NOMO-1 treated with dmso at 0.1 percent for 144 hours (cell line): ENCODE measurements around the gene DPF1.

ENCODE experiments used
- DNase-seq: peaks from one replicate; lab custom pipeline; 2025; ENCODE audit not compliant: unreplicated experiment; lab: John Stamatoyannopoulos, UW

The DPF1 gene

GRCh38 chr19:38201731-38202130 lies 22.3 kb downstream of the DPF1 start:
- DNase-seq = no peak

DNA sequence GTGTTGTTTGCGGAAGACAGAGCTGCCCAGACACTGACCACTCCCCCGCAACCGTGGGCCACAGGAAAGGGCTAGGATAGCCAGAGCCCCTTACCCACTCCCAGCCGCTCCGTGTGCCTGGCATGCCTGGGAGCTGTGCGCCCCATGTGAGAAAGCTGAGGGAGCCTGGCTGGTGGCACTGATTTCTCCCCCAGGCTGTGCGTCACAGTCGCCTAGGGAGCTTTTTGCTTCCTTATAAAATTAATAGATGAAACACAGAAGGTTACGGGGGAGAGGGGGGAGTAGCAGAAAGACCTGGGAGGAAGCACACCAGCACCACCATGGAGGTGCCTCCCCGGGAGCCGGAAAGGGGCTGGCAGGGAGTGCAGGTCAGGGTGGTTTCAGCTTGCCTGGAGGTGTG lies 24.7 kb downstream of the DPF1 start:
- no peak for DNase-seq

DNA sequence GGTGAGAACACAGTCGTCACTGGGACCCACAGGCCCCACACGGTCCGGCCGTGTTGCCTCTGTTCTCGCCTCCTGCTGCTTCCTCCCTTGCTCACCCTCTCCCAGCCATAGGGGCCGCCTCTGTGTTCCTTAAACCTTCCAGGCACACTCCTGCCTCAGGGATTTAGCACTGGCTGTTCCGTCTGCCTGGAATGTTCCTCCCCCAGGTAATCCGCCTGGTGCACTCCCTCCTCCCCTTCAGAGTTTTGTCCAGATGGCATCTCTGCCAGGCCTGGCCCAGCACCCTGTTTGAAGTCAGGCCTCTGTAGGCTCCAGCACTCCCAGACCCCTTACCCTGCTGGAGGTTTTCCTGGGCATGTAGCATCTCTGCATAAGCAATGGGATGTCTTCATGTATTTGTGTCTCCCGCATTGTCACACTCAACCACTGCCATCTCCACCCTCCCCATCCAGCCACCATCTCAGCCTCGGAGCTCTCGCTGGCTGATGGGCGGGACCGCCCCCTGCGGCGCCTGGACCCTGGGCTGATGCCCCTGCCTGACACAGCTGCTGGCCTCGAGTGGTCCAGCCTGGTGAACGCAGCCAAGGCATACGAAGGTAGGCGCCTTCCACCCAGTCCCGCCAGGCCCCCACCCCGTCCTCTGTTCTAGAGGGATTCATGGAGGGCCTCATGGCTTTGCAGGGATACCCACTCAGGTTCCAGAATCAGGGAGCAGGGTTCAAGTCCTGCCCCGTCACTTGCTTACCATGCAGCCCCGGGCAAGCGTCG lies 25.9 kb downstream of the DPF1 start:
- DNase-seq = no peak

DNA sequence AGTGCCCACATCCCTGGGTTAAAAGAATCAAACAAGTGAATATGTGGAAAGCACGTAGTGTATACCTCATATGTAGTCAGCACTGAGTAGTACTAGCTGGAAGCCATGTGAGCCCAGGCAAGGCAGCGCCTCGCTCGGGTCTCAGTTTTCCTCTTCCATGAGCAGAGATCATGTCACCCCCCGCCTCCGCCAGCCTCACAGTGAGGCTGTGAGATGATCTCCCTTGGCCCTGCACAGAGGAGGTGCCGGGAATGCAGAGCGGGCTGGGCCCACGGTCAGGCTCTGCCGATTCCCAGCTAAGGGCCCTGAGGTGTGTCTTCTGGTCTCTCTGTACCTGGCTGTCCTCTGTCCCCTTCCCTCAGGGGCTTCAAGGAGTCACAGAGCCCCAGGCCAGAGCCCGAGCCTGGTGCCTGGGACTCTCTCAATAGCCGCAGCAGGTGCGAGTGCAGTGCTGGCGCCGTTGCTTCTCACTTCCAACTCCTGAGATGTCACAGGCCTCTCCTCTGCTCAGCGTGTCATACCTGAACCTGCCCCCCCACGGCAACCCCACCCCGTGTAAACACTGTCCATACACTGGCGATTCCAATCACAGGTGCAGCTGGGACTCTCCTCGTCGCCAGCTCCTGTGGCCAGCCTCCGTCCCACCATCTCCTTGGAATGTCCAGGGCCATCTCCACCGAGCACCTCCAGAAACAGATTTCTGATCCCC lies 26.9 kb downstream of the DPF1 start:
- DNase-seq = no peak

GRCh38 chr19:38196245-38196837 lies 27.7 kb downstream of the DPF1 start:
- no peak for DNase-seq

DNA sequence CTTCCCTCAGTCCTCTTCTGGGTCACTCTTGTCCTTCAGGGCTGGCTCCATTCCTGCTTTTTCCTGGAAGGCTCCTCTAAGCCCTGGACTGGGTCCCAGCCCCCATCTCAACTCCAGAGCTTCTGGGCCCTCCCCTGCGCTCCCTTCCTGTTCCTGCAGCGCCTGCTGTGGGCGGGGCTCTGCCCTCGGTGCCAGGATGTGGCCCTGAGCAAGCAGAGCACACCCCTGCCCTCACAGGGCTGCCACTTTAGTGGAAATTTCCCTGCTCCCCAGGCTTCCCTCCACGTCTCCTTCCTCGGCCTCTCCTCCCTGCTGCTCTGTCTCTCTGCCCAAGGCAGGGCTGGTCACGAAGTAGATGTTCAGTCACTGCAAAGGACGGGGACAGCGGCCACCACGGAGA lies 28.8 kb downstream of the DPF1 start:
- no peak for DNase-seq

- no peak for DNase-seq
These were observed 29.8 kb downstream of the DPF1 start for GRCh38 chr19:38194061-38194701.

DNA sequence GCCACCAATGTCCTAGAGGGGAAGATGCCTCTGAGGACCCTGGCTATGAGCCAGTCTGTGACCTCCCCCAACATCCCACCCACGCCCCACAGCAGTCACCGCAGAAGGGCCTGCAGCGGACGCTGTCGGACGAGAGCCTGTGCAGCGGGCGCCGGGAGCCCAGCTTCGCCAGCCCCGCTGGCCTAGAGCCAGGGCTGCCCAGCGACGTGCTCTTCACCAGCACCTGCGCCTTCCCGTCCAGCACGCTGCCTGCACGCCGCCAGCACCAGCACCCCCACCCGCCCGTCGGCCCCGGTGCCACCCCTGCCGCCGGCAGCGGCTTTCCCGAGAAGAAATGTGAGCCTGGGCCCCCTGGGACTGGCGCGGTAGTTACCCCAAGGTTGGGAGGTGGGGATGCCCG lies 30.6 kb downstream of the DPF1 start:
- DNase-seq = no peak

- DNase-seq = no peak
These were observed 32.3 kb downstream of the DPF1 start for GRCh38 chr19:38191747-38192146.

GRCh38 chr19:38190793-38191192 lies 33.2 kb downstream of the DPF1 start:
- no peak for DNase-seq

DNA sequence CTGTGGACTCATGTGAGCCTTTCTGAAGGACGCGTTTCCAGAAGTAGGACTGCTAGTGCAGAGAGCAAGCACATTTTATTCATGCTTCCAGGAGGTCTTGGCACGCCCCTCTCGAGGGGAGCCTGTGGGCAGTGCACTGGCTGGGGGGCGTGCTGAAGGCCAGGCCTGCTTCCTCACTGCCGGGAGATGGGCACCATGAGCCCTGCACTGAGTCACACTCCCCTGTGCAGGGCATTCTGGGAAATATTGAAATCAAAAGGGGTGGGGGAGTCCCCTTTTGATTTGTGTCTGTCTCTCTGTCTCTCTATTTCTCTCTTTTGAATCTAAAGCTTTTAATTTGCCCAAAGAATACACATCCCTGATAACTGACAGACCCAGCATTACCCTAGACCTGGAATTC lies 34.0 kb downstream of the DPF1 start:
- no peak for DNase-seq

- DNase-seq = no peak
These were observed 38.5 kb downstream of the DPF1 start for GRCh38 chr19:38185562-38185961.

- no peak for DNase-seq
These were observed 39.2 kb downstream of the DPF1 start for GRCh38 chr19:38184815-38185214.

GRCh38 chr19:38183251-38183897 lies 40.6 kb downstream of the DPF1 start:
- DNase-seq = no peak

DNA sequence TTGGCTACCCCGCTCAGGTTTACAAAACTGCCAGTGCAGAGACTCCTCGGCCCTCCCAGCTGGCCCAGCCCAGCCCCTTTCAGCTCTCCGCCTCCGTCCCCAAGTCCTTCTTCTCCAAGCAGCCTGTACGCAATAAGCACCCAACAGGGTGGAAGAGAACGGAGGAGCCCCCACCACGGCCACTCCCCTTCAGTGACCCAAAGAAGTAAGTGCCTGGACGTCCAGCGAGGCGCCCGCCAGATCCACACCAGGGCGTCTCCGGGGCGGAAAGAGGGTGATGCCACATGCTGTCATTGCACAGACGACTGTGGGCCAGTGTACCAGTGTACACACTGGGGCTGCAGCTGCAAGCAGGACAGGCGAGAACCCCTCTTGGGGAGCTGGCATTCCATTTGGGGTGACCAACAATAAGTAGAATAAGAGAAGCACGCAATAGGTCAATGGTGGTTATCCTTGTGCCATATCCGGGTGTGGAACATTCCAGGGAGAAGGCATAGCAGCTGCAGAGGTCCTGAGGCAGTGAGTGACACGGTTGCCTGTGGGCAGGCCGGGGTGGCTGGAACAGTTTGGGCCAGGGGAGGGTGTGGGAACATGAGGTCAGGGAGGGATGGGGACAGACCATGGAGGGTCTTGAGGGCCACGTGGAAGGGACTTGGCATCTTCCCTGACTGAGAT lies 41.3 kb downstream of the DPF1 start:
- DNase-seq = no peak

DNA sequence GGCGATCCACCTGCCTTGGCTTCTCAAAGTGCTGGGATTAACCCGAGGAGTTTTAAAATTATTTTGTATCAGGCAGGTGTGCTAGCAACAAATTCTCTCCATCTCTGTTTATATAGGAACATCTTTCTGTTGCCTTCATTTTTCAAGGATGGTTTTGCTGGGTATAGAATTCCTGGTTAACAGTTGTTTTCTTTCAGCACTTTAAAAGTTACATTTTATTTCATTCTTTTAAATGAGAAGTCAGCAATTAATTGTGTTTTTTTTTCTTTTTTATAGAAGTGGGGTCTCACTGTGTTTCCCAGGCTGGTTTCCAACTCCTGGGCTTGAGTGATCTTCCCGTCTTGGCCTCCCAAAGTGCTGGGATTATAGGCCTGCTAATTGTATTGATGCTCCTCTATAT lies 44.0 kb downstream of the DPF1 start:
- DNase-seq = no peak

DNA sequence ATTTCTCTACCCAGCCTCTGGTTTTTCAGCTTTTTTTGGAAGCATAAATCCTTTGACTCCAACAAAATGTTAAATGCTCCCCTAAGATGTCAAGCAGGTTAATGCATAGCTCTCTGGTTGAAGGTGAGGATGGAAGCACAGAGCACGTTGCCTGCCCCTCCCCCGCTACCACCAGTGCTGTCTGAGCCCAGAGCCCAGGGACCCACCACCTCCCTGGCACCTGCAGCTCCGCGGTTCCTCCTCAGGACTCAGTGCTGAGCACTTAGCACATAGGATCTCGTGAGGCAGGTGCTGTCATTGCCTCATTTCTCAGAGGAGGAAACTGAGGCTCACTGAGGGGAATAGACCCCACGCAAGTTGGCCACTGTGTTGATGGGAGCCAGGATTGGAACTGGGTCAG lies 48.6 kb downstream of the DPF1 start:
- no peak for DNase-seq

DNA sequence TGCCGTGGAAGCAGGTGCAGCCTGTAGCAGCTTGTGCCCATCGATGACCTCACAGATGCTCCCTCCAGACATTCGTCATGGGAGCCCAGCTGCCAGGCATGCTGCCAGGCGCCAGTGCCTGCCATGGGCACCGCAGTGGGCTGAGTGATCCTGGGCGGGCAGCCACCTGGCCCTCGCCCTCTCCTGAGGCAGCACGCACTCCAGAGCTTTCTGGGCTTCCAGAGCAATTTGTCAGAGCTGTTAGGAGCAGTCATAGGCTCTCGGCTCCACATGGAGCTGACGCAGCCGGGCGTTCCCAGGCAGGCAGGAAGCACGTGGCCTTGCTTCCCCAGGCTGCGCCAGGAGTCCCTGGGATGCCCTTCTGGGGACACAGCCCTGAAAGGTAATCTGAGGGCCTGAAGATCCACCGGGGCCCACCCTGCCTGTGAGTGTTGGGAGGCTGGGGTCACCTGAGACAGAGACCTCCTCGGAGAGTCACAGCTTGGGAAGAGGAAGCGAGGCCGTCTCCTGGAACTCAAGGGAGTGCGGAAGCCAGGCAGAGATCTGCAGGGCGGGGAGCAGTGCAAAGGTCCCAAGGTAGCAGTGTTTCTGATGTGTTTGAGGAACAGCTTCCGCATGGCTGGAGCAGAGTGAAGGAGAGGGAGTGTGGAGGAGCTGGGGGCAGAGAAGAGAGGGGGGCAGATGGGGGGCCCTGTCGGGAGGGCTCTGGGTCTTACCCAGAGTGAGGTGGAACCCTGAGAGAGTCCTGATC lies 50.6 kb downstream of the DPF1 start:
- no peak for DNase-seq

- no peak for DNase-seq
These were observed 52.0 kb downstream of the DPF1 start for GRCh38 chr19:38172001-38172400.

DNA sequence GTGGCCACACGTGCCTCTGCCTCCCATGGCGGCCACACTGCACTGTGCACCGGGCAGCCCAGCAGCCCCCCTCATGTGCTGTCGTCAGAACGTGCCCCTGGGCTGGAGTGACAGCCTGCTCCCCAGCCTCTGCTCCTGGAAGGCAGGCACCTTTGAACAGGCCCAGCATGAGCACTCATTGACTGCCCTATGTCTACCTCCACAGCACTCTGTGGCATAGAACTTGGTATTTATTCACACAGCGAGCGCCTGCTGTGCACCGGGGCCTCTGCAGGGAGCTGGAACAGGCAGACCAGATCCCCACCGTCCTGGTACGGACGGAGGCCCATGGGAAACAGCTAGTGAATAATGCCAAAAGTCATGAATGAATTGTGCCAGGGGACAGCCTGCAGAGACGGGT lies 53.7 kb downstream of the DPF1 start:
- no peak for DNase-seq
